Measurements from ENCODE around the gene PEX16.
"Not testable (repeated sequence)": the region's sequence is repeated elsewhere in the genome, so short reads cannot be mapped to it uniquely, and the experiment has no call there.

The PEX16 gene

GRCh38 chr11:45918331-45918941 lies 759 bp upstream of the PEX16 start:
- DNase-seq: peak; percentile 89

GRCh38 chr11:45917286-45917622 lies 423 bp downstream of the PEX16 start:
- no peak for DNase-seq

DNA sequence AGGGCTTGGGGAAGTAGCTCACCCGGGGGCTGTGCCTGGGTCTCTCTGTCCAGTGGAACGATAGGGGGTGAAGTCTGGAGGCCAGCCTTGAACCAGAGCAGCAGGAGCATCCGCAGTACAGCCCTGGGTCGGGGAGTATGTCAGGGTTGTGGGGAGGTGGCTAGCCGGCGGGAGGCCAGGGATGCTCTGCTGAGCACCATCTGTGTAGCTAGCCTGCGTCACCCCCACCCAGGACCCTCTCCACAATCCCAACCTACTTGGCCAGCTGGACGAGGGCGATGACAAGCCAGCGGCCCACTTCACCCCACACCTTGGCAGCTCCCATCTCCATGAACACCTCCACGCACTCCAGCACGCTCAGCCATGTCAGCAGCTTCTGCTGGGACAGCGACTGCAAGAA lies 2.2 kb downstream of the PEX16 start:
- DNase-seq: no peak

GRCh38 chr11:45913942-45914635 lies 3.6 kb downstream of the PEX16 start:
- DNase-seq: no peak

DNA sequence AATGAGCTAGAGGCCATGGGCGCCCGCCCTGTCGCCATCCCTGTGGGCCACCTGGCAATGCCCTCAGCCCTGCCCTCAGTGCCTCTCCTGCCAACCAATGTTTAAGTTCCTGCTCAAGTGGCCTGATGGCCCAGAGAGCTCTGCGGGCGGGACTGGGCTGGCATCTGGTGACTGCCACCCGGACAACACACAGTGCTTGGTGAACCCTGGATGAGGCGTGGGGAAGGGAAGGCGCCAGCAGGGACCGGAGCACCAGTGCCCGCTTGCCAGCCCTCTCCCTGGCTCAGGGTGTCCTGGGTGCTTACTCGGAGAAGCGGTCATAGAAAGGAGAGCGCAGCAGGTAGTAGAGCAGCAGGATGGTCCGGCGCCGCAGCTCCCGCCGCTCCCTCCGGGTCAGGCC lies 4.2 kb downstream of the PEX16 start:
- no peak for DNase-seq

GRCh38 chr11:45910623-45911022 lies 7.1 kb downstream of the PEX16 start:
- DNase-seq: no peak

- DNase-seq: no peak
Observed at GRCh38 chr11:45909594-45910475, 7.8 kb downstream of the PEX16 start.

DNA sequence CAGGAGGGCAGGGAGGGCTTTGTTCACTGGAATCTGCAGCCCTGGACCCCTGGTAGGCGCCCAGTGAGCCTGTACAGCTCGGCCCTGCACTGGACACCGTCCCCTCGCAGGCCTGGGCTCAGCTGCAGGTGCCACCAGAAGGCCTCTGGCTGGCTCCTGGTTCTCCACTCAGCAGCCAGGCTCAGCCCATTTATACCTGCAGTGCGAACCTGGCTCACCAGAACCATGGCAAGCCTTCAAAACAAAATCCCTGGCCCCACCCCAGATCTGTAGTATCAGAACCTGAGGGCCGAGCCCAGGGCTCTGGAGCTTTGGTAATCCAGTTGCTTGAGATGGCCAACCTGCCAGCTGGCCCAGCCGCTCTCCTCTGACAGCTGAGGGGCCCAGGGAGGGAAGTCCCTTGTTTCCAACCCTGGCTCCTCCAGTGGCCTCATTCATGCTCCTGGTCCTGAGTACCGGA lies 9.7 kb downstream of the PEX16 start:
- peak; percentile 36 for DNase-seq

DNA sequence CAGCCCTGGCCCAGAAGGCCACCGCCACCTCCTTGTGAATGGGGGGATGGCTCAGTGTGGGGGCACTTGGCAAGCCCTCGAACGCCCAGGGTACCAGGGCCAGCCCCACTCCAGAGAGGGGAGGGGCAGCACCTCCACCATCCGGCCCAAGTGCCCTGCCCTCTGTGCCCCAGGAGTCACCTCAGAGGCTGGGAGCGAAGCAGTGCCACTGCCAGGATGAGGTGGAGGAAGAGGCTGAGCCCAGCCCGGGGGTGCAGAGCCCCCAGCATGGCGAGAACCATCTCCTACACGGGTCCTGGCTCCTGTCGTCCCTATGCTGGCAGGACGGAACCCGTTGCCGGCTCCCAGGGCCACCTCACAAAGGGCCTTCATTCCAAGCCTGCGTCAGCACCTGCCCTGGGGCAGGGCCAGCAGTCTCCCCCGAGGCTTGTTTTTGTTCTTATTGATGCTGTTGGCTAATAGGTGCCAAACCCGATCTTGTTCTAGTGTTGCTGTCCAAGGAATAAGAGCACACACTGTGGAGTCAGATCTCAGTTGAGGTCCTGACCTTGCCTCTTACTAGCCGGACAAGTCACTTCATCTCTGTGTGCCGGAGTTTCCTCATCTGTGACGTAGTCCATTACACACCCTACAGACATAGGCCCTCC lies 10.6 kb downstream of the PEX16 start, which contains the start of gene FREY1:
Gene FREY1, minus strand, starts transcription at position 307 of the 647 bp plus-strand sequence. Its CDS starts 26 bp downstream, at position 281.
- DNase-seq: no peak

DNA sequence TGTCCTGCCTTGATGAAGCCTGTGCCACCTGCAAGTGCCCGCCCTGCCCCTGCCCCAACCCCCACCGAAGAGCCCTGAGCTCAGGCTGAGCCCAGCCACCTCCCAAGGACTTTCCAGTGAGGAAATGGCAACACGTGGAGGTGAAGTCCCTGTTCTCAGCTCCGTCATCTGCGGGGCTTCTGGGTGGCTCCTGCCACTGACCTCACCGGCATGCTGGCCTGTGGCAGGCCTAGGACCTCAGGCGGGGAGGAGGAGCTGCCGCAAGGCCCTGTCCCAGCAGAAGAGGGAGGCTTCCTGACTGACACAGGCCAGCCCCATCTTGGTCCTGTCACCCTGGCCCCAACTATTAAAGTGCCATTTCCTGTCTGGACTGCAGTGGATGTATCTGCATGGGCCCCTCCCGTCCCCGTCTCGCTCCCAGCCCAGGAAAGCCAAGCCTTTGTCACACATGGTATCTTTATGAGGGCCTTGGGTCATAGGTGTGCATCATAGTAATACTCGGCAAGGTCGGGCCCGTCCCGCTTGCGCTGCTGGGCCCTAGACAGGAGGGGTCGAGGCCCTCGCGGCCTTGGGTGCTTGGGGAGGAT lies 11.5 kb downstream of the PEX16 start:
- no peak for DNase-seq

- DNase-seq: not testable (repeated sequence)
Observed at GRCh38 chr11:45905576-45905975, 12.1 kb downstream of the PEX16 start.

- DNase-seq: no peak
Observed at GRCh38 chr11:45905095-45905494, 12.6 kb downstream of the PEX16 start.

DNA sequence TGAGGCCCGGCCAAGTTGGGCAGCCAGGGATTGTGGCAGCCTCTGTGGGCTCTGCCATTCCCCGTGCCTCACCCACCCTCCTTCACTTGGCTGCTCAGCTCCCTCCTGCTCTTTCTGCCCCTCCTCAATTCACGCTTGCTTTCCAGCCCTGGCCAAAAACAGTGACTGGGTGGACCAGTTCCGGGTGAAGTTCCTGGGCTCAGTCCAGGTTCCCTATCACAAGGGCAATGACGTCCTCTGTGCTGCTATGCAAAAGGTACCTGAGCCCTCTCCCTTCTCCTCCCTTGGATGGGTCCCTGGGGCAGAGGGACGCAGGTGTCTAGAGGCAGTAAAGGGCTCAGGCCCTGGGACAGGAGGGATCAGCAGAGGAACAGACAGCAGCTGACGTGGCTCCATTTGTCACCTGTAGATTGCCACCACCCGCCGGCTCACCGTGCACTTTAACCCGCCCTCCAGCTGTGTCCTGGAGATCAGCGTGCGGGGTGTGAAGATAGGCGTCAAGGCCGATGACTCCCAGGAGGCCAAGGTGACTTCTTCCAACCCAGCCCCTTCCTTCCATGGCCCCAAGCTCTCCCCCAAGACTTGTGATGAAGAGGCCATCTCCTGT lies 13.3 kb downstream of the PEX16 start:
- no peak for DNase-seq

GRCh38 chr11:45902452-45903380 lies 15.0 kb downstream of the PEX16 start:
- DNase-seq: no peak

DNA sequence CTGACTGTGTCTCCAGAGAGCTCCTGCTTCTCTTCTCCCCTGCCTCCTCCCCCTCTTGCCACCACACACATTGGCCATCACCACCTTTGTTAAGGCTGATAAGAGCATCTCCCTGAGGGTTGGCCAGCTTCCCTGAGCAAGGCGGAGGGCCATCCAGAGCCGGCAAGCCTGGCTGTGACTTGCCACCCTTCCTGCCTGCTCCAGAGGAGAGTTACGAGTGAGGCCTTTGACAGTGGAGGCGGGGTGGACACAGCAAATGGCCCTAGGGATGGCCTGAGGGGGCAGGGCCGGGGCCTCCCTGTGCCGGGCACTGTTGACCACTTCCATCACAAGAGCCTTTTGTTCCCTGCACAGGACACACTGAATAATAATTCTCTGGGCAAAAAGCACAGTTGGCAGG lies 16.1 kb downstream of the PEX16 start:
- DNase-seq: no peak

- no peak for DNase-seq
Observed at GRCh38 chr11:45900916-45901617, 16.6 kb downstream of the PEX16 start.

- peak; percentile 25 for DNase-seq
Observed at GRCh38 chr11:45900175-45900800, 17.4 kb downstream of the PEX16 start.

DNA sequence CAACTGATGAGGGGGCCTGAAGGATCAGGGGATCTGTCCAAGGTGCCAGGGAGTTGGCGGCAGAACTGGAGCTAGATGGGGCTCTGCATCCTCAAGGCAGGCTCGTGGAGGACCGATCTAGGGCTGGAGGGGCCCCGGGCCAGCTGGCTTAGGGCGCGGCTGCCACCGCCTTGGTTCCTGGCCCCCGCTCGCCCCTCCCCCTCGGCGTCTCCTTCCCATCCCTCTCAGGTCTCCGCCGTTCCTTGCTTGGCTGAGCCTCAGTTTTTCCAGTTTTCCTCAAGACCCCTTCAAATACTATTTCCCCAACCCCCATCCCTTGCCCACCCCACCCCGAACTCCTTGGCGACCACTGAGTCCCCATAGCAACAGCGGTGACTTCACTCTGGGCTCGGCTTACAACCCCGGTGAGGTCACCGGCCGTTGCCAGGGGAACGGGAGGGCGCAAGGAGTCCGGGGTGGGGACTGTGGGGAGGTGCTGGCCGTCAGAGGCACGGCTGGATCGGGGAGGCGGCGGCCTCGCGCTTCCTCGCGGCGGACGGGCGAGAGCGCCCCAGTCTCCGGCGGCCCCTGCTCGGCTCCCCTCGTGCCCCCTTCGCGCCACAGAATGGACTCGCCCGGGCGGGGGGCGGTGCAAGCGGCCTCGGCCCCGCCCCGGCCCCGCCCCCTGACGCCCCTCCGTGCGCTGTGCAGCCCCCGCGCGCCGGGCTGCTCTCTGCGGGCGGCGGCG lies 18.1 kb downstream of the PEX16 start:
- peak; percentile 90 for DNase-seq

- DNase-seq: no peak
Observed at GRCh38 chr11:45899086-45899447, 18.6 kb downstream of the PEX16 start.

All from NCI-H82 (cell line).